Karpas-422 (cell line): ENCODE results near the gene MAP1LC3B2. TPM values are rescaled to one million over a fixed set of nuclear protein-coding genes. Genes with fewer than 3 reads are reported as not detected.

Experiments
- DNase-seq: peaks from one replicate; pipeline ENCODE4 v3.0.0-alpha.2; 2015
- H2AFZ ChIP-seq: fragments of 200-600 bp; sonication (generic); 2 replicates; pipeline ENCODE4 v1.6.1; 2014; ENCODE audit warnings: antibody characterized with exemption, low read length, mixed read lengths
- H3K27ac ChIP-seq: fragments of 200-600 bp; sonication (generic); 2 replicates; pipeline ENCODE4 v1.5.1; 2014; ENCODE audit warnings: mild to moderate bottlenecking, low read length, moderate library complexity
- H3K27me3 ChIP-seq: fragments of 200-600 bp; sonication (generic); 2 replicates; pipeline ENCODE4 v1.6.1; 2014; ENCODE audit warnings: low read length, mixed read lengths
- H3K36me3 ChIP-seq: fragments of 200-600 bp; sonication (generic); 2 replicates; pipeline ENCODE4 v1.6.1; 2014; ENCODE audit warnings: low read length, mixed read lengths; ENCODE audit not compliant: insufficient read depth
- H3K4me1 ChIP-seq: fragments of 200-600 bp; sonication (generic); 2 replicates; pipeline ENCODE4 v1.6.1; 2014; ENCODE audit warnings: mild to moderate bottlenecking, low read length, mixed read lengths
- H3K4me2 ChIP-seq: fragments of 200-600 bp; sonication (generic); 2 replicates; pipeline ENCODE4 v1.6.1; 2014; ENCODE audit warnings: low read length, low read depth, mild to moderate bottlenecking; ENCODE audit not compliant: poor library complexity, severe bottlenecking
- H3K4me3 ChIP-seq: fragments of 200-600 bp; sonication (generic); 2 replicates; pipeline ENCODE4 v1.5.1; 2014; ENCODE audit warnings: mild to moderate bottlenecking, antibody characterized with exemption, low read length, mixed read lengths
- H3K79me2 ChIP-seq: fragments of 200-600 bp; sonication (generic); 2 replicates; pipeline ENCODE4 v1.6.1; 2014; ENCODE audit warnings: mild to moderate bottlenecking, low read length, mixed read lengths
- H3K9ac ChIP-seq: fragments of 200-600 bp; sonication (generic); 2 replicates; pipeline ENCODE4 v1.6.0; 2014; ENCODE audit warnings: low read length
- H3K9me2 ChIP-seq: fragments of 200-600 bp; sonication (generic), shearing (Covaris generic); replicated peaks from 2 replicates; pipeline ENCODE4 v1.6.0; 2014; ENCODE audit warnings: mild to moderate bottlenecking, low read length, moderate library complexity; ENCODE audit not compliant: insufficient read depth
- H3K9me3 ChIP-seq: fragments of 300-700, 200-600 bp; sonication (generic); 2 replicates; pipeline ENCODE4 v1.6.1; 2014; ENCODE audit warnings: low read length, mixed read lengths
- H4K20me1 ChIP-seq: fragments of 200-600 bp; sonication (generic); 2 replicates; pipeline ENCODE4 v1.6.1; 2014; ENCODE audit warnings: mild to moderate bottlenecking, antibody characterized with exemption, low read length, low read depth; ENCODE audit not compliant: insufficient read depth
- total RNA-seq: library from RNA; depleted of rRNA; stranded (reverse); fragments of >200 nt; shearing (Covaris generic); gene quantifications from 2 replicates; pipeline ENCODE4 v1.2.3, GENCODE V29; 2014; ENCODE audit warnings: low replicate concordance

The MAP1LC3B2 gene
- total RNA-seq, 1 experiment from 2014 or later: 0.71 TPM

DNA sequence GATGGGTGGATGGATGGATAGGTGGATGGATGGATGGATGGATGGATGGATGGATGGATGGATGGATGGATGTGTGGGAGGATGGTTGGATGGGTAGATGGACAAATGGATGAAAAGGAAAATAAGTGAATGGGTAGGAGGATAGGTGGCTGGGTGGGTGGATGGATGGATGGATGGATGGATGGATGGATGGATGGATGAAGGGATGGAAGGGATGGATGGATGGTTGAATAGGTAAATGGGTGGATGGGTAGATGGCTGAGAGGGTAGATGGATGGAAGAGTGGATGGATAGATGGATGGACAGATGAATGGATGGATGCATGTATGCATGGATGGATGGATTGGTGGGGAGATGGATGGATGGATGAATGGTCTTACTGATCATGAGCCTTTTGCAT lies 36.5 kb downstream of the MAP1LC3B2 start:
- H2AFZ ChIP-seq: no peak overlapping the region
- H3K27me3 ChIP-seq: no peaks in the 10 kb centered on the region
- H4K20me1 ChIP-seq: no peaks in the 10 kb centered on the region
- no peak overlapping the region for H3K27ac ChIP-seq
- no peak overlapping the region for H3K4me3 ChIP-seq
- H3K9me3 ChIP-seq: no peaks in the 10 kb centered on the region
- no peaks in the 10 kb centered on the region for H3K79me2 ChIP-seq
- no peaks in the 10 kb centered on the region for H3K9me2 ChIP-seq
- no peak for DNase-seq
- H3K4me1 ChIP-seq: peaks cover 4% of the 10 kb centered on the region; the same call in 1 of the 2 replicates
- no peaks in the 10 kb centered on the region for H3K36me3 ChIP-seq
- H3K9ac ChIP-seq: no peak overlapping the region
- H3K4me2 ChIP-seq: no peak overlapping the region

DNA sequence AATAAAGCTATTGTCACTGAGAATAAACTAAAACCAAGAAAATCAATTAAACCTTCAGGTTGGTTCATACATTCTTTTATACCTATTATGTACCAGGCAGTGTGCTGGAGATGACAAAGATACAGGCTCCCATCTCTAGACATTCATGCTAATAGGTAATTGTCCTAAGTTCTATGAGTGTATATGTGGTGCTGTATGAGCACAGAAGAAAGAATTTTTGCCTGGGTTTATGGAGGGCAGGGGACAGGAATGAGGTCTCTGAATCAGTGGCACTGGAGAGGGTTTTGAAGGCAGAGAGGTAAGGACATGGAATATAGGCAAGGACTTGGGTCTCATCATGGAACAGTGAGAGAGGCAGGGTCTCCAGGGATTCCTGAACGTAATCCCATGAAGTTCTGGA lies 38.7 kb downstream of the MAP1LC3B2 start:
- H2AFZ ChIP-seq: no peak overlapping the region

DNA sequence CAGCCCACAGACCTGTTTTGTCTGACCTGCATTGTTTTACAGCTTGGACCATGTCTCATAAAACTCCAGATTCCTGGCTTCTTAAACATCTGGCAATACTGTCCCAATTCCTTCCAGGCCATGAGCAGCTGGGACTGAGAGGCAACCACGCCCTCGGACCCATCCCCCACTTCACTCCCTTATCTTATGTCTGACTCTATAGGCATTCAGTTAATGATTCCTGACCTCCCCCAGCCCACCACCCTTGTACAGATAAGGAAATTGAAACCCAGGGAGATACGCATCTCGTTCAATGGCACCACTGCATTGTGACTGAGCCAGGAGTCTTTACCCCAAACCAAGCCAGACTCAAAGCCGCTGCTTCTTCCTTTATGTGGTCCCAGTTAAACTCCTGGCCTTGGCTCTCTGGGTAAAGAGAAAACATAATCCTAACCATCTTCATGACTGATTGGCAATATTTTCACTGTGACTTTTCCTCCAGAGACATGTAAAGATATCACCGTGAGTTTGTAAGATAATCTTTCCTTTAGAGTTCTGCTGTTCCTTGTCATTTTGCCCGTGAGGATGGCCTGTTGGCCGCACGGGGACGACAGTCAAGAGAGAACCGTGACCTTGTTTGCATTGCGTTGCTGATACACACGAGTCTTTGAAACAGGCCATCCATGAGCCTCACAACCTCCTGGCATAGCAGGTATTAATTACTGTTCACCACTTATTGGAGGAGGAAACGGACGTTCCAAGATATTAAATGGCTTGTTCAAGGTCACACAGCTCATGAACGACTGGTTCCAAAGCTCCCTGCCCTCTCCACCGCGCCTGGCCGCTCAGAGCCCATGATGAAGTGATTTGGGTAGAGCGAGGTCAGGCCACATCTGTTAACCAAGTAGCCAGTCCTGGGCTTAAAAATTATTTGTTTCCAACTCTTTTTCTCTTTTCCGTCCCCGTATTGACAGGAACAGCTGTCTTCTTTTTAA lies 39.4 kb downstream of the MAP1LC3B2 start:
- H3K9me3 ChIP-seq: no peaks in the 10 kb centered on the region
- H3K36me3 ChIP-seq: no peaks in the 10 kb centered on the region
- no peak overlapping the region for H3K27ac ChIP-seq
- H2AFZ ChIP-seq: no peak overlapping the region
- no peaks in the 10 kb centered on the region for H3K9me2 ChIP-seq
- H3K9ac ChIP-seq: no peak overlapping the region
- no peak overlapping the region for H3K4me3 ChIP-seq
- H3K27me3 ChIP-seq: no peaks in the 10 kb centered on the region
- no peaks in the 10 kb centered on the region for H4K20me1 ChIP-seq
- H3K4me2 ChIP-seq: no peak overlapping the region
- DNase-seq: no peak
- H3K4me1 ChIP-seq: peaks cover 4% of the 10 kb centered on the region; the same call in 1 of the 2 replicates
- no peaks in the 10 kb centered on the region for H3K79me2 ChIP-seq

More for the DNA sequence above, 38.7 kb downstream of the MAP1LC3B2 start:
- Histone ChIP-seq H3K9ac (no peak overlapping the region), H3K9me3 (no peaks in the 10 kb centered on the region), H3K4me3 (no peak overlapping the region), H3K27me3 (no peaks in the 10 kb centered on the region), H3K4me1 (peaks cover 4% of the 10 kb centered on the region; the same call in 1 of the 2 replicates), H3K79me2 (no peaks in the 10 kb centered on the region), H3K9me2 (no peaks in the 10 kb centered on the region), H4K20me1 (no peaks in the 10 kb centered on the region), H3K36me3 (no peaks in the 10 kb centered on the region), H3K4me2 (no peak overlapping the region), H3K27ac (no peak overlapping the region)
- no peak for DNase-seq

DNA sequence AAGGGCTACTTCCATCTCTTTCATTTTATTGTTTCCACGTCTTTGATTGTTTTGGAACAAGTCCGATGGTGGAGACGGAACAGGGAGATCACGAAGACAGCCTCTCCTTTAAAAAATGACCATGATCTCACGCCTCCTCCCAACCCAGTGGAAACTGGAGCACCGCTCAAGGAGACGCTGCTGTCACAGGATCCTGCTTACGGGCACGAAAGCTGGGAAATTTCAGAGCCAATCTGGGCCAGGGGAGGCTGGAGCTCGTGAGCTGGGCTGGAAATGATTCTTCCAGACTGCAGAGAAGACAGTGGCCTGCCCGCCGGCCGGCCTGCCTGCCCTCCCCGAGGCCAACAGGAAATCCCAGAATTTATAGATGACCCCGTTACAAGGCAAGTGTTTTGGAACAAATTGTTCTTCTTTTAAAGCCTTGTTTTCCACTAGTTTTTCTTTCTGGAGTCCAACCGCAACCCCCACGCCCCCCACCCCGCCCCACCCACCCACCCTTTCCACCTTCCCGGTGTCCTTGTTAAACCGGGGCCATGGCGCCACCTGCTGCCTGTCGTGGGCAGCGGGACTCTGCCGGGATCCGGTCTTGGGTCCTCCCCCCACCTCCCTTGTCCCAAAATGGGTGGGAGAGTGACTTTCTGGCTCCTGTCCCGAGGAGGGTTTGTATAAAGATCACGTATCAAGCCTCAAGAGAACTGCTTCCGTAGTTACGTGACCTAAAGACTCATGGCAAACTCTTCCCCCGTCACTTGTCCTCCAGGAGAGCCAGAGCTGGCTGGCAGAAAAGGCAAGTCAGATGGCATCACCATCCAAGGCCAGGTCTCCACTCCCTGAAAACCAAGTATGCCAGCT lies 40.3 kb downstream of the MAP1LC3B2 start:
- no peaks in the 10 kb centered on the region for H3K36me3 ChIP-seq
- H3K9me2 ChIP-seq: no peaks in the 10 kb centered on the region
- no peak overlapping the region for H2AFZ ChIP-seq
- H3K9ac ChIP-seq: no peak overlapping the region
- H3K9me3 ChIP-seq: no peaks in the 10 kb centered on the region
- DNase-seq: peak; percentile 80
- no peaks in the 10 kb centered on the region for H4K20me1 ChIP-seq
- H3K79me2 ChIP-seq: no peaks in the 10 kb centered on the region
- H3K27me3 ChIP-seq: no peaks in the 10 kb centered on the region
- H3K27ac ChIP-seq: no peak overlapping the region
- peaks cover 4% of the 10 kb centered on the region; the same call in 1 of the 2 replicates for H3K4me1 ChIP-seq
- H3K4me3 ChIP-seq: no peak overlapping the region
- H3K4me2 ChIP-seq: no peak overlapping the region

DNA sequence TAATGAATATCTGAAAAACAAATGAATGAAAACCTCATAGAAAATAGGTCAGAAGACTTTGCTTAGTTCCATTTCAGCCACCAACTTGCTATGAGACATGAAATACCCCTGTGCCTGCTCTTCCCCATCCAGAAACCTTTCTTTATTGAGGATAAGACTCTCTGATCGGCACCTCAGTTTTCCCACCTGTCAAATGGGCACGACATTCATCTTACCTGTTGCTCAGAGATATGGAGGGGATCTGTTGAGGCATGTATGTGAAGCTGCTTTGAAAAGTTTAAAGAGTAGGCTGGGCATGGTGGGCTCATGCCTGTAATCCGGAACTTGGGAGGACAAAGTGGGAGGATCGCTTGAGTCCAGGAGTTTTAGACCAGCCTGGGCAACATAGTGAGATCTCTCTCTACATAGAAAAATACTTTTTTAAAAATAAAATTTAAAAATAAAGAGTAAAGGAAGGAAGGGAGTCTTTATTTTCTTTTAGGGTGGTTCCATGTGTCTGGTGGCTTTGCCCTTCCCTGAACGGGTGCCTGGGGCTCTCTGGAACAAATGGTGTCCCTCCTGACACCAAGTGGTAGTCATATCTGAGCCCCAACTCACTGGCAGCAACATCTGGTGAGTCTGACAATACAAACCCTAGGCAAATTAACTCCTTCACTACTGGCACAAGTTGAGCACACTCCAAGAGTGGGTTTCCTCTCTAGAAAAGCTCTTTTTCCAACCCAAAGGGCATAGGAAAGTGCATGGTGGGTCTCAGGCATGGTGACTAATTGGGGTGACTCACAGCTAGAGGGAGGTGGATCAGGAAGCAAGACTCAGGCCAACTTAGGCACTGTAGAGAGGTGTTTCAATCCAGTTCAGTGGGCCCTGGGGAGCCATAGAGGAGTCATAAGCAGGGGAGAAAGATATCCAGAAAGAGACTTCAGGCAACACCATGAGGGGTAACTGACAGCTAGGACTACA lies 42.1 kb downstream of the MAP1LC3B2 start:
- H3K27me3 ChIP-seq: no peaks in the 10 kb centered on the region
- H3K4me1 ChIP-seq: peaks cover 4% of the 10 kb centered on the region; the same call in 1 of the 2 replicates
- no peak overlapping the region for H3K27ac ChIP-seq
- H3K4me2 ChIP-seq: no peak overlapping the region
- H3K9ac ChIP-seq: no peak overlapping the region
- H3K9me2 ChIP-seq: no peaks in the 10 kb centered on the region
- H3K79me2 ChIP-seq: no peaks in the 10 kb centered on the region
- no peak overlapping the region for H3K4me3 ChIP-seq
- H4K20me1 ChIP-seq: no peaks in the 10 kb centered on the region
- no peaks in the 10 kb centered on the region for H3K9me3 ChIP-seq
- no peak for DNase-seq
- no peaks in the 10 kb centered on the region for H3K36me3 ChIP-seq
- no peak overlapping the region for H2AFZ ChIP-seq

DNA sequence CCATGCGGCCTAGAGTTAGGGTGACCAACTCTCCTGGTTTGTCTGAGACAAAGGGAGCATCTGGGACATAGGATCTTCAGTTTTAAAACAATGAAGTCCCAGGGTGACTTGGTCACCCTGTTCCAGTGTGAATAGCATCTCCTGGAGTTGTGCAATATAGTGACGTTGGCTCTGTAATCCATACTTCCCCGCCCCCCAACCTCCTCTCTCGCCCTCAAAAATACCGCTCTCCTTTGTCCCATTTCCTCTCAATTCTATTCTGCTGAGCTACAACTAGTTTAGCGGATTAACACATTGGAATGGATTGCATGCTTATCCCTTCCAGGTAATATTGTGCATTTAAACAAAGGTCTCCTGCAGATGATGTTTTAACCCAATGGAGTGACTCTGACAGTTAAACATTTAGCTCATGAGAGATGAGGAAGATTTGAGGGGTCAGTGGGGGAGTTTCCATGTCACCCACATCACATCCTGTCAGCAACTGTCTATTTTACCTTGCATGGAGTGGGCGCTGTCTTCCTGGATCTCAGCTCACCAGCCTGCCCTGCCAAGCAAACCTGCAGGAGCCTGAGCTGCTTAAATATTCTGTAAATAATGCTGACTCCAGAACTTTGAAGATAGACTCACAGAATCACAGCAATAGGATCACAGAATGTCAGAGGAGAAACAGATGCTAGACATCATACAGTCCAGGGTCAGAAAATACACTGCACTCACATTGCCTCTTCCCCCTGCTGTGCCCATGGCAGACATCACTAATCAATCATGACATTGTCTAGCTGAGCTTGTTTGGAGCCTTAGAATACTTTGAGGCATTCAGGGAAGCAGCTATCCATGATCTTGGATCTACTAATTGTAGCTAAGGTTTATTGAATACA lies 43.0 kb downstream of the MAP1LC3B2 start:
- H3K9ac ChIP-seq: no peak overlapping the region
- H3K36me3 ChIP-seq: no peaks in the 10 kb centered on the region
- no peaks in the 10 kb centered on the region for H3K27me3 ChIP-seq
- no peaks in the 10 kb centered on the region for H3K79me2 ChIP-seq
- H3K4me1 ChIP-seq: no peaks in the 10 kb centered on the region
- H3K4me2 ChIP-seq: no peak overlapping the region
- no peaks in the 10 kb centered on the region for H3K9me3 ChIP-seq
- no peak for DNase-seq
- H3K4me3 ChIP-seq: no peak overlapping the region
- no peak overlapping the region for H3K27ac ChIP-seq
- no peaks in the 10 kb centered on the region for H4K20me1 ChIP-seq
- H3K9me2 ChIP-seq: no peaks in the 10 kb centered on the region
- H2AFZ ChIP-seq: no peak overlapping the region

DNA sequence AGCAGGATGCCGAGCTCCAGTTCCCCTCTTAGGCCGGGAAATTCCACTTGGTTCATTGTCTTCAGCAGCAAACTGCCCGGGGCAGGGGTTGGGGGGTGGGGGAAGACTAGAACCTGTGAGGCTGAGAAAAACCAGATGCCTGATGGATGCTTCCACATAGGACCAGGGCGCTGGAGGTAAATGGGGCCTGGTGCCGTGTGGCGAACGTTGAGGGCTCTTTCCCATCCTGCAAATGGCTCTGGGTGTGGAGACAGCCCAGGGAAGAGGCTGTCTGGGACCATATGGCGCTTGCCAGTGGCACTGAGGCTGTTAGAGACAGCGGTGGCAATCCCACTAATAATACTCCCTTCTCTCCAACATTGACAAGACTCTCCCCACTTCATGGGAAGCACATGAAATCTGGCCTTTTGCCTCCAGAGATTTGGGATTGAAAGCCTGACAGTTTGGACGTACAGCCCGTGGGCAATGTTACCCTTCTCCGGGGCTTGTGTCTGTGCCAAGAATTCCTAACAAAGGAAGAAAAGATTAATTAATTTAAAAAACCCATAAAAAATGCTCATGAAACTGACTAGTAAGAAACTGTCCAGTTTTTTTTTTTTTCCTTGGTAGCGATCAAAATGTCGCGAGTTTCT lies 44.5 kb downstream of the MAP1LC3B2 start:
- no peaks in the 10 kb centered on the region for H3K4me1 ChIP-seq
- no peak for DNase-seq
- no peaks in the 10 kb centered on the region for H4K20me1 ChIP-seq
- H3K9ac ChIP-seq: no peak overlapping the region
- H3K27me3 ChIP-seq: no peaks in the 10 kb centered on the region
- no peak overlapping the region for H3K27ac ChIP-seq
- no peaks in the 10 kb centered on the region for H3K9me3 ChIP-seq
- no peaks in the 10 kb centered on the region for H3K36me3 ChIP-seq
- no peak overlapping the region for H2AFZ ChIP-seq
- H3K4me2 ChIP-seq: no peak overlapping the region
- H3K4me3 ChIP-seq: no peak overlapping the region
- no peaks in the 10 kb centered on the region for H3K79me2 ChIP-seq
- H3K9me2 ChIP-seq: no peaks in the 10 kb centered on the region
